B cell (primary cell): ENCODE results near the gene COQ7. TPM values are rescaled to one million over a fixed set of nuclear protein-coding genes. Genes with fewer than 3 reads are reported as not detected.

Experiments used
- ATAC-seq: fragments of 200-7000 bp; cut with Tn5 transposase; one replicate; pipeline ENCODE4 v1.10.0; 2021; ENCODE audit warnings: low read depth, mild to moderate bottlenecking, moderate number of reproducible peaks, moderate library complexity
- CTCF ChIA-PET: fragments of 350-600 bp; sonication (Branson Sonifier 250); formaldehyde crosslinking; loops from one replicate; lab custom pipeline; 2021; ENCODE audit warnings: antibody characterized with exemption, inconsistent platforms; lab: Charles Lee
- POLR2A ChIA-PET: fragments of 350-600 bp; sonication (Branson Sonifier 250); formaldehyde crosslinking; loops from one replicate; lab custom pipeline; 2021; ENCODE audit warnings: antibody characterized with exemption; lab: Charles Lee
- DNase-seq: peaks from one replicate; pipeline ENCODE4 v3.0.0; 2013
- H2AFZ ChIP-seq: 2 replicates; pipeline ENCODE4 v1.6.1; 2012; ENCODE audit warnings: mild to moderate bottlenecking, low read depth, low read length; ENCODE audit not compliant: insufficient read depth, poor library complexity, severe bottlenecking
- H3K27ac ChIP-seq, 2 donors: 1 replicate in 1 of 2; 2 replicates in 1 of 2; pipeline ENCODE4 v1.5.1; 2012 to 2013; ENCODE audit warnings: low read length in 2 of 2, mild to moderate bottlenecking in 2 of 2, moderate library complexity in 1 of 2
- H3K27me3 ChIP-seq, 4 experiments: fragments of 200-600 bp in 1 of 4; sonication (generic) in 1 of 4; replicated peaks in 1 of 4; 1 replicate in 2 of 4; 2 replicates in 2 of 4; pipeline versions ENCODE4 v1.6.1 to v1.7.0; 2013 to 2016; ENCODE audit warnings: low read length in 3 of 4, mild to moderate bottlenecking in 2 of 4, mixed read lengths in 1 of 4, moderate library complexity in 1 of 4; ENCODE audit not compliant: insufficient read depth in 4 of 4, control insufficient read depth in 3 of 4; ENCODE audit errors: control extremely low read depth in 1 of 4
- H3K36me3 ChIP-seq, 2 experiments: replicated peaks in 1 of 2; 1 replicate in 1 of 2; 2 replicates in 1 of 2; pipeline versions ENCODE4 v1.6.1 to v1.7.1; 2013; ENCODE audit warnings: low read length in 1 of 2; ENCODE audit not compliant: insufficient read depth in 2 of 2, control insufficient read depth in 1 of 2; ENCODE audit errors: control extremely low read depth in 1 of 2, extremely low read depth in 1 of 2
- H3K4me1 ChIP-seq, 2 donors: fragments of 200-600 bp in 1 of 2; sonication (generic) in 1 of 2; 1 replicate in 1 of 2; 2 replicates in 1 of 2; pipeline versions ENCODE4 v1.5.1 to v1.6.1; 2013 to 2017; ENCODE audit warnings: low read length in 2 of 2; ENCODE audit not compliant: control insufficient read depth in 2 of 2, insufficient read depth in 2 of 2
- H3K4me2 ChIP-seq: replicated peaks from 2 replicates; pipeline ENCODE3; 2012; ENCODE audit warnings: mild to moderate bottlenecking, low read depth, low read length; ENCODE audit not compliant: poor library complexity, severe bottlenecking
- H3K4me3 ChIP-seq, 5 experiments: fragments of 200-600 bp in 1 of 5; sonication (generic) in 1 of 5; 1 replicate in 3 of 5; 2 replicates in 2 of 5; pipeline versions ENCODE4 v1.5.1 to v1.7.0; 2011 to 2016; ENCODE audit warnings: low read length in 4 of 5, mild to moderate bottlenecking in 4 of 5, low read depth in 2 of 5, control low read depth in 1 of 5, moderate library complexity in 1 of 5; ENCODE audit not compliant: insufficient read depth in 1 of 5; ENCODE audit errors: control extremely low read depth in 1 of 5, extremely low read depth in 1 of 5
- H3K79me2 ChIP-seq: fragments of 200-600 bp; sonication (generic); one replicate; pipeline ENCODE4 v1.6.0; 2016; ENCODE audit warnings: low read length; ENCODE audit not compliant: control insufficient read depth, insufficient read depth
- H3K9ac ChIP-seq: fragments of 200-600 bp; sonication (generic); 2 replicates; pipeline ENCODE4 v1.6.1; 2017; ENCODE audit warnings: mild to moderate bottlenecking, low read length, moderate library complexity
- H3K9me3 ChIP-seq, 3 donors: one replicate each; pipeline versions ENCODE4 v1.6.1 to v1.7.1; 2013; ENCODE audit warnings: low read length in 2 of 3; ENCODE audit not compliant: control insufficient read depth in 2 of 3, insufficient read depth in 1 of 3; ENCODE audit errors: control extremely low read depth in 1 of 3
- H4K20me1 ChIP-seq: 2 replicates; pipeline ENCODE4 v1.6.0; 2012; ENCODE audit warnings: mild to moderate bottlenecking, low read length; ENCODE audit not compliant: insufficient read depth, control insufficient read depth, poor library complexity, severe bottlenecking
- H3K27ac Mint-ChIP-seq: one replicate; pipeline ENCODE4 v1.8.0; 2021; ENCODE audit warnings: mixed read lengths
- H3K27me3 Mint-ChIP-seq: one replicate; pipeline ENCODE4 v1.8.0; 2021; ENCODE audit warnings: mixed read lengths
- H3K4me1 Mint-ChIP-seq: one replicate; pipeline ENCODE4 v1.8.0; 2021; ENCODE audit warnings: mixed read lengths
- H3K4me3 Mint-ChIP-seq: one replicate; pipeline ENCODE4 v1.8.0; 2021; ENCODE audit warnings: mixed read lengths
- H3K9me3 Mint-ChIP-seq: one replicate; pipeline ENCODE4 v1.8.0; 2022; ENCODE audit warnings: mixed read lengths; ENCODE audit not compliant: insufficient read depth
- CTCF ChIP-seq: fragments of 200-600 bp; IDR thresholded peaks from one replicate; pipeline ENCODE4 v1.8.0; 2022; ENCODE audit warnings: antibody characterized with exemption, mild to moderate bottlenecking
- EZH2 ChIP-seq: IDR thresholded peaks from 2 replicates; pipeline ENCODE4 v1.6.1; 2012; ENCODE audit warnings: borderline replicate concordance, low read depth, mild to moderate bottlenecking, moderate library complexity, low read length; ENCODE audit not compliant: insufficient read depth, poor library complexity, severe bottlenecking
- WGBS: methylation state at CpG from one replicate; pipeline ENCODE4 v1.1.5; 2013; ENCODE audit warnings: missing lambda C conversion rate; ENCODE audit not compliant: insufficient coverage; 5-methylcytosine and 5-hydroxymethylcytosine counted together
- intact Hi-C: fragments of 100-400 bp; cut with micrococcal nuclease; formaldehyde crosslinking; loops from one replicate; pipeline ENCODE4 v1.10.0; 2022
- polyA plus RNA-seq: library from polyadenylated mRNA; depleted of rRNA; stranded (reverse); fragments of >200 nt; gene quantifications from 2 replicates; pipeline ENCODE4 v1.2.3, GENCODE V29; 2012
- total RNA-seq, 2 donors: library from RNA; stranded (reverse); fragments of 120-200 nt in 1 of 2; gene quantifications; 1 replicate in 1 of 2; 2 replicates in 1 of 2; pipeline versions ENCODE4 v1.2.3 to v1.2.4, GENCODE V29; 2013 to 2022

COQ7 gene
- total and polyA plus RNA-seq, 2 donors (not counting 1 experiment from before 2014, with no cell fraction given) = 8.1 to 19.4 TPM

GRCh38 chr16:19090916-19091315, 23.5 kb downstream of the COQ7 start:
- ATAC-seq (no peak), DNase-seq (no peak)
- H3K4me1 Mint-ChIP-seq = peaks cover 15% of the 10 kb centered on the region
- Histone ChIP-seq H3K79me2 (no peaks in the 10 kb centered on the region), H3K4me3 (no peak overlapping the region), H2AFZ (no peak overlapping the region), H3K27ac (no peak overlapping the region), H3K4me1 (peaks cover 5 to 10% of the 10 kb centered on the region in 2 donors), H3K27me3 (peaks cover 0 to 5% (median 2%) of the 10 kb centered on the region in 4 experiments), H3K9ac (no peak overlapping the region), H3K9me3 (peaks cover 0 to 3% (median 3%) of the 10 kb centered on the region in 3 donors), H4K20me1 (no peaks in the 10 kb centered on the region), H3K4me2 (no peak overlapping the region), H3K36me3 (no peaks in the 10 kb centered on the region)
- CTCF ChIA-PET = interaction anchor here (0.9 kb wide), 1 partner anchor 274 kb away, joined by 3 read pairs; no protein-coding TSS in a partner anchor
- intact Hi-C loops = no loop called here
- no peak overlapping the region for H3K27ac Mint-ChIP-seq
- H3K27me3 Mint-ChIP-seq = no peaks in the 10 kb centered on the region
- no peak overlapping the region for H3K4me3 Mint-ChIP-seq
- 94% methylated on average over 6 of the region's 6 CpGs for WGBS
- POLR2A ChIA-PET = no interaction called here
- H3K9me3 Mint-ChIP-seq = peaks cover 8% of the 10 kb centered on the region
- TF ChIP-seq EZH2 (no peak), CTCF (no peak)

GRCh38 chr16:19092653-19093410, 25.4 kb downstream of the COQ7 start:
- Histone ChIP-seq H3K4me2 (no peak overlapping the region), H2AFZ (no peak overlapping the region)
- CTCF ChIA-PET = no interaction called here

More at GRCh38 chr16:19092653-19093410, 25.4 kb downstream of the COQ7 start:
- H4K20me1 ChIP-seq = no peaks in the 10 kb centered on the region
- ATAC-seq = no peak
- no peak overlapping the region for H3K27ac Mint-ChIP-seq
- no peak overlapping the region for H3K4me3 ChIP-seq
- peaks cover 0 to 3% (median 3%) of the 10 kb centered on the region in 3 donors for H3K9me3 ChIP-seq
- no peaks in the 10 kb centered on the region for H3K36me3 ChIP-seq
- POLR2A ChIA-PET = interaction anchor here (0.8 kb wide), 1 partner anchor 267 kb away, joined by 4 read pairs; no protein-coding TSS in a partner anchor
- no peak for DNase-seq
- no peak overlapping the region for H3K9ac ChIP-seq
- intact Hi-C loops = no loop called here
- no peaks in the 10 kb centered on the region for H3K4me1 ChIP-seq
- H3K9me3 Mint-ChIP-seq = peaks cover 8% of the 10 kb centered on the region
- H3K79me2 ChIP-seq = no peaks in the 10 kb centered on the region
- no peaks in the 10 kb centered on the region for H3K27me3 ChIP-seq
- no peaks in the 10 kb centered on the region for H3K27me3 Mint-ChIP-seq
- no peak overlapping the region for H3K27ac ChIP-seq
- TF ChIP-seq CTCF (no peak), EZH2 (no peak)
- no CpG with 5 or more reads among the region's 2 CpGs for WGBS
- peaks cover 11% of the 10 kb centered on the region for H3K4me1 Mint-ChIP-seq
- H3K4me3 Mint-ChIP-seq = no peak overlapping the region
